Measurements from ENCODE around the gene TMEM213.

TMEM213 gene

GRCh38 chr7:138843632-138844580 lies 46.1 kb downstream of the TMEM213 start:
- DNase-seq = no peak

DNA sequence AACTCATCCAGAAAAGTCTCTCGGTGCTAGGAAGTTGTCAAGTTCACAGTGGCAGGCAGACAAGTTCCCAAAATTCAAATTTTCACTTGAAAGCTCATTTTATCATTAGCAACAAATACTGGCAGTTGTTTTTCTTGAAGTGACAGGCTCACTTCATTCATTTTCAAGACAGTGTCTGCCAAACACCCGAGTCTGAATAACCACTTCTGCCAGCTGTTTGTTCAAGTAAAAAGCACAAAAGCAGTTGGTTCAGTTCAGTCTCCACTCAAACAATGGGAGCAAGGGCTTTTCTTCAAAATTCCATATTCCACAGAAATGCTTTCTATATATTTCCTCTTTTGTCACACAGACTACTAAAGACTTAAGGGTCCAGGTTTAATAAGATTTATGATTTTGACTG lies 47.9 kb downstream of the TMEM213 start:
- no peak for DNase-seq

GRCh38 chr7:138848056-138848980 lies 50.5 kb downstream of the TMEM213 start:
- DNase-seq = no peak

- DNase-seq = no peak
Measured at GRCh38 chr7:138849701-138850100, 51.9 kb downstream of the TMEM213 start.

- no peak for DNase-seq
Measured at GRCh38 chr7:138852469-138852868, 54.7 kb downstream of the TMEM213 start.

DNA sequence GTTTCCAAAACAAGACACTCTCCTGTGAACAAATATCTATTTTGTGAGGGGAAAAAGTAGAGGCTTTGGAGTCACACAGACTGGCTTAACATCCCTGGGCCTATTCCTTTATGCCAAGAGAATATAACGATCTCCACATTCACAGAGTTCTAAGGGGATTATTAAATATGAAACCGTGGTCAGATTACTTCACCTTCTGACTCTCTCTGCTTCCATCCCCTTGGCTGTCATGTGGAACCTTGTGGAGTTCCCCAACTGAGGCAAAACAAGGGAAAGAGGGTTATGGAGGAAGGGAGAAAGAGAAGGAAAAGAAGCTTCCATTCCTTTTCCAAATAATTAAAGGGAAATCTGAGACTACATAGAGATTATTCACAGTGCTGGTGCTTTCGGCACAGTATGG lies 55.7 kb downstream of the TMEM213 start:
- no peak for DNase-seq

- no peak for DNase-seq
Measured at GRCh38 chr7:138854115-138854645, 56.4 kb downstream of the TMEM213 start.

DNA sequence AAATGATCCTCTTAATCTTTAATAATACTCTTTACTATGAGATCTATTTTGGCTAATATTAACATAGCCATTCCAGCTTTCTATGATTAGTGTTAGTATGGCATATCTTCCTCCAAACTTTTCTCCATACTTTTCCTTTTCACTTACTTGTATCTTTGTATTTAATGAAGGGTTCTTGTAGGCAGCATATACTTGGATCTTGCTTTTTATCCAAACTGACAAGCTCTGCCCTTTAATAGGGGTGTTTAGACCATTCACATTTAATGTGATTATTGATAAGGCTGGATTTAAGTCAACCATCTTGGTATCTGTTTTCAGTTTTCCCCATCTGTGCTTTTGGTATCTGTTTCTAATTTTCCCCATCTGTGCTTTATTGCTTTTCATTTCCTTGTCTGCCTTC lies 59.9 kb downstream of the TMEM213 start:
- DNase-seq = no peak

DNA sequence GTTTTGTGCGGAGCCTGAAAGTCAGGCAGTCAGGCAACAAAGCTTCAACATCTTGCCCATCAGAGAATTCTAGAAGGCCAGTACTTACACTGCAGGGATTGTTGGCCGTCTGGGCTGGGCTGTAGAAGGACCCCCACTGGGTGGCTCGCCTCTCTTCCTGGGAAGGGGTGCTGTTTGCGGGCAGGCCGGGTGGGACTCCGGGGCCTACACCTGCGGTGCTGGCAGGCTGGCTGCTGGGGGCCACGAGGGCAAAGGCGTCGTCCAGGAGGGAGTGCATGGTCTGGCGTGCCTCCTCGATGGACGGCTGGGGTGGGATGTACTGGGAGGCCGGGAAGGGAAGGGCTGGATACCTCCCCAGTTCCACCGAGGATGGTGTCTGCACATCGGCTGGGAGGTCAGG lies 63.3 kb downstream of the TMEM213 start:
- DNase-seq = no peak

DNA sequence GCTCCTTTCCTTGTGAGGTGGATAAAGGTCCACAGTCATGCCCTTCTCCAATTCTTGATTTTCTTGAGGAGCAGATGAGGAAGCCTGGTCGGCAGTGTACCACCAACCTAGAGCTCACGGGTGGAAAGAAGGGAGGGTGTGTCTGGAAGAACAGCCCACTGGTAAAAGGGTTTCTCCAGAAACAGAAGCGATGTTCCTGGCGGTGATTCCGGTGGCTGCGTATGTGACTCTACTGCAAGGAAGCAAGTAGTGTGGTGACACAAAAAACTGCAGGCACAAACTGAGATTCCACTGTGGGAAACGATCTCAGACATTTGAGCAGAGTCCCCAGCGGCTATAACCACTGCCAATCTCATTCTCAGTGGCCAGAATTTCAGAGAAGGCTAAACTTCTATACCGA lies 66.1 kb downstream of the TMEM213 start:
- no peak for DNase-seq

- peak; percentile 62 to 71 for DNase-seq
Measured at GRCh38 chr7:138864667-138865066, 66.9 kb downstream of the TMEM213 start.

GRCh38 chr7:138865843-138866242 lies 68.0 kb downstream of the TMEM213 start:
- DNase-seq = peak; percentile 32 to 37

DNA sequence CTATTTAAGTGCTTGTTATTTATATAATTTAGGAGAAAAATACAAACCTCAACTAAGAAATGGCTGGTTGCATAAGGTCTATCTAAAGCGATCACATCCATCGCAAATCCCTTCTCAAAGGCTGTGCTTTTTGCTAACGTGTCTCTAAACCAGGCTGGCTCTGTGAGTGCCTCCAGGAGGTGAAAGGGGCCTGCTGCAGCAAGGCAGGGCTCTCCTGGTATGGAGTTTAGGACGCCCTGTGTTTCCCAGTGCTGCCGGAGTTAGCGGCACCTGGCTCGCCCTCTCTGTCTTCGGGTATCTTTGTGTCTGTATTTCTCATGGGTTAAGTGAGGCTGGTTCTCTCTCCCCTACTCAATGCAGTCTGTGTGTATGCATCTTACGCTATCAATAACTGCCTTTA lies 68.6 kb downstream of the TMEM213 start:
- DNase-seq = no peak

DNA sequence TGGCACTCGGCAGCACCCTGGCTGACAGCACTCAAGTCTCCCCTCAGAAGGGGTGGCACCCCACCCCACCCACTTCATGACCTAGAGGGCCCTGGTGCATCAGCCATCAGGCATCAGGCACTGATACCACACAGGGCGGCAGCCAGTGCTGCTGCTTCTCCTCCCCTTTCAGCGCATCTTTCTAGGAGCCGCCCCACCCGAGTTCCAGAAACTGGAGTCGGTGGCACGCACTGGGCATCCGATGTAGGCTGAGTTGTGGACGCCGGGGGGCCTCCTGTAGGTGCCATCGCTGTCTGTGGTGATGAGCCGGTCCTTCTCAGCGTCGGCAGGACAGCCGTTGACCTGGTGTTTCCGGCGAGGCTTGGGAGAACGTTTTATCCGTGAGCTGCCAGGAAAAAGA lies 70.0 kb downstream of the TMEM213 start:
- no peak for DNase-seq

GRCh38 chr7:138868711-138869110 lies 70.9 kb downstream of the TMEM213 start:
- DNase-seq = no peak

DNA sequence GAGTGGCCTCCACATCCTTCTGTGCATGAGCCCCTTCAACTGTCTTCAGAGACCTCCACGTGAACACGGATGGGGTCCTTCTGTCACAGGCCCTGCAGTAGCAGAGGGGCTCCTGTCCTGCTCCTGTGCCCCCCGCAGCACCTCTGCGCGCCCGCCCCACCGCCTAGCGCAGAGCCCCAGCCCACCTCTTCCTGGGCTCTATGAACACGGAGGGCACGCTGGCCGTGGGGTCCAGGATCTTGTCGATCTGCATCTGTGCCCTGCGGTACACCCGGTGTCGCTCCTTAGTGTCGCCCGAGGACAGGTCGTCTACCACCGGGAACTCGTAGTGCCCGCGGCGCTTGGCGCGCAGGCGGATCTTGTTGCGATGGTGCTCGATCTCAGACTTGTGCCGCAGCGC lies 71.6 kb downstream of the TMEM213 start:
- no peak for DNase-seq

GRCh38 chr7:138871065-138871813 lies 73.4 kb downstream of the TMEM213 start:
- DNase-seq = no peak

DNA sequence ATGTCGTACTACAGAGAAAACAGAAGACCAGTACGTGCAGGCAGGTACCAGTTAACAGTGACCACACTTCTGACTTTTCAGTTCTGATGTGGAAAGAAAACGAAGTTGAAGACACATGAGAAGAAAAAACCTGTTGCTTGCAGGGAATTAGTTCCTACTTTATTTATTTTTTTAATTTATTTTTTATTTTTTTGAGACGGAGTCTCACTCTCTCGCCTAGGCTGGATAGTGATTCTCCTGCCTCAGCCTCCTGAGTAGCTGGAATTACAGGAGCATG lies 74.0 kb downstream of the TMEM213 start:
- DNase-seq = no peak

DNA sequence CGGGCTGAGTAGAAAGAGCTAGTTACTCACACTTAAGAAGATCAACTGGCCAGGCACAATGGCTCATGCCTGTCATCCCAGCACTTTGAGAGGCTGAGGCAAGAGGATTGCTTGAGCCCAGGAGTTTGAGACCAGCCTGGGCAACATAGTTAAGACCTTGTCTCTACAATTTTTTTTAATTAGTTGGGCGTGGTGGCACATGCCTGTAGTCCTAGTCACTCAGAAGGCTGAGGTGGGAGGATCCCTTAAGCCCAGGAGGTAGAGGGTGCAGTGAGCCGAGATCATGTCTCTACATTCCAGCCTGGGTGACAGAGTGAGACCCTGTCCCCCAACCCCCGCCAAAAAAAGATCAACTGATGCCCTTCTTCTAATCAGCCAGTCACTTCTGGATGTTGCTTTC lies 74.8 kb downstream of the TMEM213 start:
- no peak for DNase-seq

- DNase-seq = no peak
Measured at GRCh38 chr7:138873220-138873892, 75.6 kb downstream of the TMEM213 start.

GRCh38 chr7:138875794-138876193 lies 78.0 kb downstream of the TMEM213 start:
- no peak for DNase-seq

GRCh38 chr7:138876326-138876725 lies 78.5 kb downstream of the TMEM213 start:
- no peak for DNase-seq

Data from AML-193 (cell line).